Measurements from ENCODE around the gene TTYH1.

Gene TTYH1

GRCh38 chr19:54393381-54393780 is 21.9 kb upstream of the TTYH1 start:
- no peak for DNase-seq

GRCh38 chr19:54395685-54396084 is 19.6 kb upstream of the TTYH1 start:
- no peak for DNase-seq

GRCh38 chr19:54399189-54399588 is 16.1 kb upstream of the TTYH1 start:
- peak in 1 of 2 experiments; percentile 26 for DNase-seq

- DNase-seq, result no peak
These were observed 14.4 kb upstream of the TTYH1 start for GRCh38 chr19:54400913-54401312.

GRCh38 chr19:54403054-54403453 is 12.2 kb upstream of the TTYH1 start:
- DNase-seq, result peak in 1 of 2 experiments; percentile 35

- no peak for DNase-seq
These were observed 9.6 kb upstream of the TTYH1 start for GRCh38 chr19:54405628-54406027.

GRCh38 chr19:54407780-54408179 is 7.5 kb upstream of the TTYH1 start:
- no peak for DNase-seq

GRCh38 chr19:54408456-54409026 is 6.7 kb upstream of the TTYH1 start:
- DNase-seq, result no peak

- DNase-seq, result no peak
These were observed 4.2 kb upstream of the TTYH1 start for GRCh38 chr19:54411033-54411432.

- DNase-seq, result no peak
These were observed 2.4 kb upstream of the TTYH1 start for GRCh38 chr19:54412877-54413276.

GRCh38 chr19:54414156-54414555 is 1.1 kb upstream of the TTYH1 start:
- no peak for DNase-seq

GRCh38 chr19:54415901-54416673 is 823 bp downstream of the TTYH1 start:
- no peak for DNase-seq

- DNase-seq, result no peak
These were observed 1.6 kb downstream of the TTYH1 start for GRCh38 chr19:54416695-54417491.

GRCh38 chr19:54418030-54418929 is 3.0 kb downstream of the TTYH1 start:
- DNase-seq, result no peak

GRCh38 chr19:54418930-54419800 is 3.9 kb downstream of the TTYH1 start:
- no peak for DNase-seq

- no peak for DNase-seq
These were observed 4.8 kb downstream of the TTYH1 start for GRCh38 chr19:54420068-54420382.

GRCh38 chr19:54420383-54421168 is 5.3 kb downstream of the TTYH1 start:
- peak in 1 of 2 experiments; percentile 50 for DNase-seq

- no peak for DNase-seq
These were observed 5.9 kb downstream of the TTYH1 start for GRCh38 chr19:54421169-54421516.

- DNase-seq, result no peak
These were observed 6.3 kb downstream of the TTYH1 start for GRCh38 chr19:54421521-54421920.

GRCh38 chr19:54422136-54422535 is 6.9 kb downstream of the TTYH1 start:
- peak in 1 of 2 experiments; percentile 47 for DNase-seq

GRCh38 chr19:54424201-54424600 is 8.9 kb downstream of the TTYH1 start:
- no peak for DNase-seq

Measured in NCI-H526 (cell line).